K562 (cell line): ENCODE results near the gene TRIP10. TPM values are rescaled to one million over a fixed set of nuclear protein-coding genes. Genes with fewer than 3 reads are reported as not detected.

Experiments
- ATAC-seq: fragments of 200-7000 bp; cut with Tn5 transposase; 3 replicates; pipeline ENCODE4 v1.9.1; 2020; ENCODE audit warnings: moderate library complexity
- BruUV-seq: library from RNA; stranded (reverse); fragments of 400-500 nt; replicated peaks from 2 replicates; lab custom pipeline; 2021; lab: Mats Ljungman, UMichigan
- CTCF ChIA-PET: fragments of 300-600 bp; formaldehyde crosslinking; extraction: SDS; loops from one replicate; lab custom pipeline; 2021; ENCODE audit warnings: low intra/inter-chr PET ratio; lab: Yijun Ruan, JAX
- POLR2A ChIA-PET: fragments of 300-600, 350-650 bp; sonication (Branson Sonifier 250); formaldehyde crosslinking; extraction: SDS; loops from one replicate; lab custom pipeline; 2021; ENCODE audit warnings: antibody characterized with exemption, inconsistent platforms; lab: Yijun Ruan, JAX
- DNase-seq, 4 experiments: peaks; one replicate each; pipeline versions ENCODE4 v3.0.0 to v3.0.0-alpha.2; 2011 to 2018; ENCODE audit warnings: low spot score in 3 of 4, mixed read lengths in 3 of 4; ENCODE audit errors: extremely low read depth in 1 of 4
- FAIRE-seq: peaks from 2 replicates; lab custom pipeline; 2011; peaks lifted over from hg19 to GRCh38; lab: Jason Lieb, UNC
- H2AFZ ChIP-seq: 2 replicates; pipeline ENCODE4 v1.6.0; 2011; ENCODE audit warnings: low read depth, low read length, control low read depth, inconsistent platforms
- H3K27ac ChIP-seq: fragments of 200-600 bp; 3 replicates; pipeline ENCODE4 v1.8.0; 2011; ENCODE audit warnings: low read depth, mild to moderate bottlenecking, control low read depth, inconsistent platforms, low read length, moderate library complexity, mixed read lengths; ENCODE audit errors: extremely low read depth
- H3K27me3 ChIP-seq, 2 experiments: fragments of 300-600 bp in 1 of 2; 2 replicates in 1 of 2; 3 replicates in 1 of 2; pipeline versions ENCODE4 v1.6.0 to v1.8.0; 2011; ENCODE audit warnings: inconsistent platforms in 2 of 2, low read length in 2 of 2, mild to moderate bottlenecking in 1 of 2, mixed read lengths in 1 of 2, moderate library complexity in 1 of 2; ENCODE audit not compliant: control insufficient read depth in 2 of 2, insufficient read depth in 2 of 2
- H3K36me3 ChIP-seq: fragments of 300-600 bp; 3 replicates; pipeline ENCODE4 v1.8.0; 2011; ENCODE audit warnings: mild to moderate bottlenecking, low read length, inconsistent platforms; ENCODE audit not compliant: control insufficient read depth, insufficient read depth
- H3K4me1 ChIP-seq, 2 experiments: fragments of 200-600 bp in 1 of 2; replicated peaks in 1 of 2; 2 replicates in 1 of 2; 3 replicates in 1 of 2; pipeline versions ENCODE4 v1.5.1 to v1.8.0; 2011; ENCODE audit warnings: inconsistent platforms in 2 of 2, low read length in 2 of 2, mild to moderate bottlenecking in 1 of 2, mixed read lengths in 1 of 2, moderate library complexity in 1 of 2; ENCODE audit not compliant: control insufficient read depth in 2 of 2, insufficient read depth in 2 of 2
- H3K4me2 ChIP-seq: 2 replicates; pipeline ENCODE4 v1.6.1; 2011; ENCODE audit warnings: low read length, control low read depth, inconsistent platforms, mixed read lengths; ENCODE audit not compliant: insufficient read depth
- H3K4me3 ChIP-seq: fragments of 200-600 bp; sonication (generic), shearing (Covaris generic); 2 replicates; pipeline ENCODE4 v1.5.1; 2016; ENCODE audit warnings: control low read depth, inconsistent platforms
- H3K79me2 ChIP-seq: fragments of 200-600 bp; 3 replicates; pipeline ENCODE4 v1.8.0; 2011; ENCODE audit warnings: low read length, inconsistent platforms; ENCODE audit not compliant: control insufficient read depth, insufficient read depth
- H3K9ac ChIP-seq, 2 experiments: 2 replicates each; pipeline versions ENCODE4 v1.6.0 to v1.6.1; 2011; ENCODE audit warnings: low read depth in 2 of 2, low read length in 2 of 2, control low read depth in 1 of 2, inconsistent platforms in 1 of 2, mild to moderate bottlenecking in 1 of 2, mixed read lengths in 1 of 2; ENCODE audit not compliant: insufficient read depth in 1 of 2
- H3K9me1 ChIP-seq: one replicate; pipeline ENCODE4 v1.6.0; 2011; ENCODE audit warnings: inconsistent platforms, mild to moderate bottlenecking, low read length, moderate library complexity; ENCODE audit not compliant: control insufficient read depth, insufficient read depth
- H3K9me3 ChIP-seq: replicated peaks from 2 replicates; pipeline ENCODE4 v1.5.1; 2011; ENCODE audit warnings: low read depth, low read length, inconsistent platforms; ENCODE audit not compliant: control insufficient read depth, insufficient read depth
- H4K20me1 ChIP-seq: replicated peaks from 2 replicates; pipeline ENCODE4 v1.6.1; 2011; ENCODE audit warnings: low read length, inconsistent platforms, mixed read lengths; ENCODE audit not compliant: control insufficient read depth, insufficient read depth
- BCOR ChIP-seq: fragments of 450-650 bp; IDR thresholded peaks from 2 replicates; pipeline ENCODE4 v1.6.1; 2016
- CHD2 ChIP-seq: IDR thresholded peaks from 2 replicates; pipeline ENCODE4 v1.6.1; 2011; ENCODE audit warnings: low read depth, low read length
- ERF ChIP-seq: fragments of 450-650 bp; formaldehyde crosslinking; IDR thresholded peaks from 2 replicates; pipeline ENCODE4 v1.4.0; 2020; ENCODE audit warnings: mild to moderate bottlenecking, mixed read lengths
- FOXA1 ChIP-seq: fragments of 450-650 bp; IDR thresholded peaks from 2 replicates; pipeline ENCODE4 v1.6.1; 2016; ENCODE audit warnings: mild to moderate bottlenecking, borderline replicate concordance
- FOXA3 ChIP-seq, 2 experiments: fragments of 450-650 bp in 1 of 2; sonication (generic) in 1 of 2; formaldehyde crosslinking; IDR thresholded peaks in 1 of 2; conservative IDR thresholded peaks in 1 of 2; 2 replicates each; pipeline versions ENCODE4 v1.4.0 to v1.8.0; 2020 to 2022; ENCODE audit warnings: mild to moderate bottlenecking in 2 of 2, missing genetic modification reagents in 1 of 2
- JUN ChIP-seq, 2 experiments: sonication (generic) in 1 of 2; formaldehyde crosslinking in 1 of 2; IDR thresholded peaks; 2 replicates each; pipeline versions ENCODE4 v1.6.1 to v1.8.0; 2012 to 2022; ENCODE audit warnings: borderline replicate concordance in 2 of 2, mild to moderate bottlenecking in 2 of 2, improper control_type of control experiment in 1 of 2, low read depth in 1 of 2, low read length in 1 of 2, missing genetic modification reagents in 1 of 2
- MYBL2 ChIP-seq, 2 experiments: fragments of 450-650 bp in 1 of 2; sonication (generic) in 1 of 2; formaldehyde crosslinking in 1 of 2; IDR thresholded peaks; 2 replicates each; pipeline versions ENCODE4 v1.6.1 to v1.8.1; 2017 to 2022; ENCODE audit warnings: borderline replicate concordance in 1 of 2, inconsistent platforms in 1 of 2, low read depth in 1 of 2, mild to moderate bottlenecking in 1 of 2, missing genetic modification reagents in 1 of 2, moderate library complexity in 1 of 2
- NUFIP1 ChIP-seq: fragments of 450-650 bp; IDR thresholded peaks from 2 replicates; pipeline ENCODE4 v1.6.1; 2018; ENCODE audit not compliant: partially characterized antibody
- PKNOX1 ChIP-seq: fragments of 450-650 bp; IDR thresholded peaks from 2 replicates; pipeline ENCODE4 v1.6.1; 2016
- RBM17 ChIP-seq: fragments of 200-400 bp; formaldehyde crosslinking; IDR thresholded peaks from 2 replicates; pipeline ENCODE4 v1.6.1; 2017; ENCODE audit warnings: low read depth, mild to moderate bottlenecking, low read length, borderline replicate concordance
- SRSF3 ChIP-seq: fragments of 200-400 bp; formaldehyde crosslinking; IDR thresholded peaks from 2 replicates; pipeline ENCODE4 v1.6.1; 2016; ENCODE audit warnings: mild to moderate bottlenecking, low read length, moderate library complexity; ENCODE audit not compliant: insufficient read depth
- TEAD1 ChIP-seq, 2 experiments: fragments of 450-650 bp in 1 of 2; sonication (generic) in 1 of 2; formaldehyde crosslinking; IDR thresholded peaks; 2 replicates each; pipeline versions ENCODE4 v1.4.0 to v1.8.0; 2020 to 2022; ENCODE audit warnings: mild to moderate bottlenecking in 2 of 2, missing genetic modification reagents in 1 of 2
- ZBTB1 ChIP-seq: sonication (generic); formaldehyde crosslinking; IDR thresholded peaks from 2 replicates; pipeline ENCODE4 v1.8.1; 2023; ENCODE audit warnings: missing genetic modification reagents, low read depth, mild to moderate bottlenecking, borderline replicate concordance
- ZFP91 ChIP-seq: sonication (generic); formaldehyde crosslinking; IDR thresholded peaks from 2 replicates; pipeline ENCODE4 v1.8.0; 2022; ENCODE audit warnings: mild to moderate bottlenecking, missing genetic modification reagents
- ZNF445 ChIP-seq: fragments of 250-450 bp; sonication (Bioruptor Pico); IDR thresholded peaks from 2 replicates; pipeline ENCODE4 v1.4.0; 2020; ENCODE audit warnings: low read depth, mild to moderate bottlenecking, moderate library complexity
- WGBS: fragments of 100-300 bp; shearing (Covaris generic); methylation state at CpG from one replicate; pipeline ENCODE4 v1.1.6; 2016; ENCODE audit warnings: low coverage, mixed read lengths; ENCODE audit not compliant: insufficient coverage; ENCODE audit errors: missing lambda C conversion rate; 5-methylcytosine and 5-hydroxymethylcytosine counted together
- in situ Hi-C: fragments of 300-500 bp; cut with MboI; formaldehyde crosslinking; loops from 4 replicates; pipeline ENCODE4 v1.15.0; 2018; ENCODE audit warnings: inconsistent platforms, mixed read lengths
- intact Hi-C: fragments of 100-400 bp; cut with micrococcal nuclease; formaldehyde crosslinking; loops from 2 replicates; pipeline ENCODE4 v1.14.2; 2022
- polyA plus RNA-seq, 8 experiments: library from polyadenylated mRNA; depleted of rRNA in 4 of 8; stranded (reverse) in 5 of 8; unstranded in 3 of 8; fragments of >200 nt; fragmentation: Nextera tagmentation in 2 of 8; fragmentation: Illumina TruSeq in 1 of 8; extraction: Ambion mirVana in 2 of 8; extraction: Trizol in 1 of 8; gene quantifications; 2 replicates each; pipeline versions ENCODE4 v1.2.1 to v1.2.3, GENCODE V29; 2011 to 2014; ENCODE audit warnings: inconsistent platforms in 1 of 8, missing spikeins in 1 of 8
- total RNA-seq, 7 experiments: library from RNA; depleted of rRNA in 6 of 7; stranded (reverse); fragments of >200 nt in 6 of 7; fragmentation: Illumina TruSeq in 2 of 7; extraction: Trizol in 2 of 7; gene quantifications; 2 replicates each; pipeline versions ENCODE4 v1.2.1 to v1.2.3, GENCODE V29; 2011 to 2021; ENCODE audit warnings: low replicate concordance in 1 of 7
- TF ChIP-seq, protein P1 (sequence below): sonication (generic); formaldehyde crosslinking; IDR thresholded peaks from 2 replicates; pipeline ENCODE4 v1.8.0; 2023; ENCODE audit warnings: mild to moderate bottlenecking, missing genetic modification reagents

TRIP10 gene
- total and polyA plus RNA-seq, 9 of the 15 experiments (the other 6 are each of a cell fraction or from before 2014, with no cell fraction given), result 1.2 to 66.8 (median 36.1) TPM

GRCh38 chr19:6710273-6711077, 29.0 kb upstream of the TRIP10 start (continued):
- TF ChIP-seq PKNOX1, result peak; percentile 80
- no peak for TF ChIP-seq TEAD1 (CRISPR knock-in tag; IDR thresholded peaks at IDR 0.05)
- no peak for TF ChIP-seq ZFP91 (CRISPR knock-in tag)
- TF ChIP-seq, protein P1, sequence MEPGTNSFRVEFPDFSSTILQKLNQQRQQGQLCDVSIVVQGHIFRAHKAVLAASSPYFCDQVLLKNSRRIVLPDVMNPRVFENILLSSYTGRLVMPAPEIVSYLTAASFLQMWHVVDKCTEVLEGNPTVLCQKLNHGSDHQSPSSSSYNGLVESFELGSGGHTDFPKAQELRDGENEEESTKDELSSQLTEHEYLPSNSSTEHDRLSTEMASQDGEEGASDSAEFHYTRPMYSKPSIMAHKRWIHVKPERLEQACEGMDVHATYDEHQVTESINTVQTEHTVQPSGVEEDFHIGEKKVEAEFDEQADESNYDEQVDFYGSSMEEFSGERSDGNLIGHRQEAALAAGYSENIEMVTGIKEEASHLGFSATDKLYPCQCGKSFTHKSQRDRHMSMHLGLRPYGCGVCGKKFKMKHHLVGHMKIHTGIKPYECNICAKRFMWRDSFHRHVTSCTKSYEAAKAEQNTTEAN (CRISPR knock-in tag), result no peak
- TF ChIP-seq CHD2, result no peak

- no peak overlapping the region for H3K4me2 ChIP-seq
- no peak overlapping the region for H3K4me3 ChIP-seq
- FAIRE-seq, result no peak
- TF ChIP-seq NUFIP1 (no peak), RBM17 (no peak), ZNF445 (no peak), JUN (IDR thresholded peaks at IDR 0.05; ENCODE audit: borderline replicate concordance, low read depth, low read length) (no peak), JUN (CRISPR knock-in tag; IDR thresholded peaks at IDR 0.05; ENCODE audit: borderline replicate concordance) (no peak), BCOR (no peak), FOXA3 (CRISPR knock-in tag; conservative IDR thresholded peaks at IDR 0.05 in 1 of 2, IDR thresholded peaks at IDR 0.05 in 1 of 2) (no peak), FOXA1 (no peak), ZBTB1 (CRISPR knock-in tag) (no peak), MYBL2 (IDR thresholded peaks at IDR 0.05; ENCODE audit: low read depth) (no peak), MYBL2 (CRISPR knock-in tag; IDR thresholded peaks at IDR 0.05; ENCODE audit: borderline replicate concordance) (no peak), SRSF3 (no peak), ERF (CRISPR knock-in tag) (no peak)
Measured at GRCh38 chr19:6711078-6711361, 28.5 kb upstream of the TRIP10 start.

More at GRCh38 chr19:6711078-6711361, 28.5 kb upstream of the TRIP10 start:
- POLR2A ChIA-PET, result interaction anchor here (0.6 kb wide), 1 partner anchor 153 kb away, joined by 3 read pairs; no protein-coding TSS in a partner anchor
- no TSS peak for BruUV-seq
- DNase-seq (no peak), ATAC-seq (no peak)
- Histone ChIP-seq H3K27ac (no peak overlapping the region), H4K20me1 (0 out of 2 replicates have a peak, but pooled peaks cover 5% of the 10 kb centered on the region), H3K79me2 (no peaks in the 10 kb centered on the region), H3K9me1 (no peaks in the 10 kb centered on the region), H3K9ac (no peak overlapping the region), H2AFZ (no peak overlapping the region), H3K36me3 (no peaks in the 10 kb centered on the region), H3K9me3 (no peaks in the 10 kb centered on the region), H3K4me1 (peaks cover 0 to 23% of the 10 kb centered on the region in 2 experiments; a peak in 2 of 5 replicates), H3K27me3 (peaks cover 7 to 32% of the 10 kb centered on the region in 2 experiments; a peak in 4 of 5 replicates)
- intact Hi-C loops (no loop called here), in situ Hi-C loops (no loop called here)
- 13% methylated on average over 8 of the region's 9 CpGs for WGBS
- CTCF ChIA-PET, result no interaction called here
